ENCODE results near the gene RAC3. TPM values are rescaled to one million over a fixed set of nuclear protein-coding genes. Genes with fewer than 3 reads are reported as not detected.

The RAC3 gene
- total RNA-seq, 1 donor from 2014 or later: 31.6 TPM

DNA sequence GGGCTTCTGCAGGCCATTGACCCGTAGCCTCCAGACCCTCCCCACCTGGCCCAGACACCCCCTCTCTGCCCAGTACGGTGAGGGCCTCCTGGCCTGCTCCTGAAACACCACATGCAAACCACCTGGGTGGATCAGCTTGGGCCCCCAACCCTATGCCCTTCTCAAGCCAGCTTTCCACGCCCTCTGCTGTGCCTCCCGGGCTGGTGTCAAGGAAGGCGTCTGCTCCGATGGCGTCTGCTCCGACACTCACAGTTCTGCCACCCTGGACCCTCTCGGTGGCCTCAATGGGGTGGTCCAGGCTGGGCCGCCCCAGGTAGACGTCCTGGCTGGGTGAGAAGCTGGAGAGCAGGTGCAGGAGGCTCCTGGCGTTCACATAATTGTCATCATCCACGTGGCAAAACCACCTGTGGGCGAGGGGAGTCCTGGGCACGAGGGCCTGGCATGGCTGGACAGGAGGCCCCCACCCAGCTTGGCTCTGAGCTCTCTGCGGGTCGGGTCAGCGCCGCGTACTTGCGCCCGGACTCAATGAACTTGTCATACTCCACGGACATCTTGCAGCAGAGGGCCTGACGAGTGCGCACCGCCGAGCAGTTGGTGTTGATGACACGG, 18.8 kb downstream of the RAC3 start:
- Histone ChIP-seq H3K9ac (no peak overlapping the region), H3K4me2 (peak overlapping the region; percentile 97)

DNA sequence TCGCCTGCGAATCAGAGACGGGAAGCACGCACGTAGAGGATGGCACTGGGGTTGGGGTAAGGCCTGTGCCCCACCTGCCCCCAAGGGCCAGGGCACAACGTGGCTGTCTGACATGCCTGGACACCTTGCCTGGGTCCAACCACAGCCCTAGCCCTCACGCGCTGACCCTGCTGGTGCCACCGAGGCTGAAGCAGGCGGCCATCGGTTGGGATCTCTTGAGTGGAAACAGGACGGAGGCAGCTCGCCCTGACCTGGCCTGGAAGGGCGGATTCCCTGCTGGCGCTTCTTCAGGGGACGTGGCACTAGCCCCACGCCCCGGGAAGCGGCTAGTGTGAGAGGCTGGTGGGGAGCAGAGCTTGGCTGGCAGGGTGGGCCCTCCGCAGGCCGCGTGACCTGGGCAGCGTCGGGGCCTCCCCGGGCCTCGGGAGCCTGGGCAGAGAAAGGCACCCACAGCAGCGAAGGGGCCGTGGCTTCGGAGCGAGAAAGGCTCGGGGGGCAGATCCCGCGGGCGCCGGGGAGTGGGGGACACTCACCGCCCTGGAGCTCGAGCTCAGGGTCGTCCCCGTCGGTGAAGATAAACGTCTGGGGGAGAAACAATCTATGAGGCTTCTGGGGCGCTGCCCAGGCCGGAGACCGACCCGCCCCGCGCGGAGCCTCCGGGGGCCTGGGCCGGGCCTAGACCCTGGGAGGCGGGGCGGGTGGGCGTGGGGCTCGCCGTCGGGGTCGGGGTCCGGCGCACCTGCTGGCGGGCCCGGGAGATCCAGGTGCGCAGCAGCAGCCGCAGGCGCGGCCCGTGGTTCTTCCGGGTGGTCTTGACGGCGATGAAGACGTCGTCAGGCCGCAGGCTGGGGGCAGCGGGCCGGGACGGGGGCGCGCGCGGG, 19.5 kb downstream of the RAC3 start:
- Histone ChIP-seq H3K79me2 (ENCODE audit: low read depth) (peaks cover 14% of the 10 kb centered on the region), H2AFZ (replicated peaks) (no peak overlapping the region), H3K27me3 (no peaks in the 10 kb centered on the region), H3K9me3 (ENCODE audit: low read depth) (no peaks in the 10 kb centered on the region), H3F3A (ENCODE audit: low read depth) (peaks cover 3% of the 10 kb centered on the region), H3K9ac (peak overlapping the region; percentile 52), H3K4me1 (peaks cover 7% of the 10 kb centered on the region), H3K4me2 (peak overlapping the region; percentile 97), H3K36me3 (no peaks in the 10 kb centered on the region), H3K4me3 (peak overlapping the region; percentile 98), H3K27ac (no peak overlapping the region), H4K20me1 (ENCODE audit: low read depth) (peaks cover 16% of the 10 kb centered on the region)
- Mint-ChIP-seq H3K36me3 (peaks cover 6% of the 10 kb centered on the region), H3K27ac (peak overlapping the region; percentile 81), H3K9me3 (no peaks in the 10 kb centered on the region), H3K4me1 (peaks cover 6% of the 10 kb centered on the region), H3K4me3 (peak overlapping the region; percentile 90), H3K27me3 (ENCODE audit: insufficient read depth, low read depth) (peaks cover 4% of the 10 kb centered on the region)
- no peak for DNase-seq (ENCODE audit: low spot score)
- TF ChIP-seq EZH2phosphoT487 (IDR thresholded peaks at IDR 0.05) (no peak), EZH2 (IDR thresholded peaks at IDR 0.05) (no peak)
- TF ChIP-seq, protein P1, sequence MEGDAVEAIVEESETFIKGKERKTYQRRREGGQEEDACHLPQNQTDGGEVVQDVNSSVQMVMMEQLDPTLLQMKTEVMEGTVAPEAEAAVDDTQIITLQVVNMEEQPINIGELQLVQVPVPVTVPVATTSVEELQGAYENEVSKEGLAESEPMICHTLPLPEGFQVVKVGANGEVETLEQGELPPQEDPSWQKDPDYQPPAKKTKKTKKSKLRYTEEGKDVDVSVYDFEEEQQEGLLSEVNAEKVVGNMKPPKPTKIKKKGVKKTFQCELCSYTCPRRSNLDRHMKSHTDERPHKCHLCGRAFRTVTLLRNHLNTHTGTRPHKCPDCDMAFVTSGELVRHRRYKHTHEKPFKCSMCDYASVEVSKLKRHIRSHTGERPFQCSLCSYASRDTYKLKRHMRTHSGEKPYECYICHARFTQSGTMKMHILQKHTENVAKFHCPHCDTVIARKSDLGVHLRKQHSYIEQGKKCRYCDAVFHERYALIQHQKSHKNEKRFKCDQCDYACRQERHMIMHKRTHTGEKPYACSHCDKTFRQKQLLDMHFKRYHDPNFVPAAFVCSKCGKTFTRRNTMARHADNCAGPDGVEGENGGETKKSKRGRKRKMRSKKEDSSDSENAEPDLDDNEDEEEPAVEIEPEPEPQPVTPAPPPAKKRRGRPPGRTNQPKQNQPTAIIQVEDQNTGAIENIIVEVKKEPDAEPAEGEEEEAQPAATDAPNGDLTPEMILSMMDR (IDR thresholded peaks at IDR 0.05): no peak

More for the DNA sequence above, 18.8 kb downstream of the RAC3 start:
- Mint-ChIP-seq H3K4me1 (peaks cover 6% of the 10 kb centered on the region), H3K27me3 (ENCODE audit: insufficient read depth, low read depth) (peaks cover 4% of the 10 kb centered on the region), H3K9me3 (no peaks in the 10 kb centered on the region), H3K4me3 (peak overlapping the region; percentile 90), H3K27ac (no peak overlapping the region), H3K36me3 (peaks cover 6% of the 10 kb centered on the region)
- H3K79me2 ChIP-seq (ENCODE audit: low read depth): peaks cover 14% of the 10 kb centered on the region
- H2AFZ ChIP-seq (replicated peaks): no peak overlapping the region
- no peak overlapping the region for H3K4me3 ChIP-seq
- H3K36me3 ChIP-seq: no peaks in the 10 kb centered on the region
- H4K20me1 ChIP-seq (ENCODE audit: low read depth): peaks cover 10% of the 10 kb centered on the region
- no peaks in the 10 kb centered on the region for H3K9me3 ChIP-seq (ENCODE audit: low read depth)
- TF ChIP-seq EZH2 (IDR thresholded peaks at IDR 0.05) (no peak), EZH2phosphoT487 (IDR thresholded peaks at IDR 0.05) (no peak)
- TF ChIP-seq, protein P1 (IDR thresholded peaks at IDR 0.05): no peak
- no peak for DNase-seq (ENCODE audit: low spot score)
- peaks cover 6% of the 10 kb centered on the region for H3F3A ChIP-seq (ENCODE audit: low read depth)
- no peaks in the 10 kb centered on the region for H3K27me3 ChIP-seq
- no peak overlapping the region for H3K27ac ChIP-seq
- peaks cover 7% of the 10 kb centered on the region for H3K4me1 ChIP-seq

DNA sequence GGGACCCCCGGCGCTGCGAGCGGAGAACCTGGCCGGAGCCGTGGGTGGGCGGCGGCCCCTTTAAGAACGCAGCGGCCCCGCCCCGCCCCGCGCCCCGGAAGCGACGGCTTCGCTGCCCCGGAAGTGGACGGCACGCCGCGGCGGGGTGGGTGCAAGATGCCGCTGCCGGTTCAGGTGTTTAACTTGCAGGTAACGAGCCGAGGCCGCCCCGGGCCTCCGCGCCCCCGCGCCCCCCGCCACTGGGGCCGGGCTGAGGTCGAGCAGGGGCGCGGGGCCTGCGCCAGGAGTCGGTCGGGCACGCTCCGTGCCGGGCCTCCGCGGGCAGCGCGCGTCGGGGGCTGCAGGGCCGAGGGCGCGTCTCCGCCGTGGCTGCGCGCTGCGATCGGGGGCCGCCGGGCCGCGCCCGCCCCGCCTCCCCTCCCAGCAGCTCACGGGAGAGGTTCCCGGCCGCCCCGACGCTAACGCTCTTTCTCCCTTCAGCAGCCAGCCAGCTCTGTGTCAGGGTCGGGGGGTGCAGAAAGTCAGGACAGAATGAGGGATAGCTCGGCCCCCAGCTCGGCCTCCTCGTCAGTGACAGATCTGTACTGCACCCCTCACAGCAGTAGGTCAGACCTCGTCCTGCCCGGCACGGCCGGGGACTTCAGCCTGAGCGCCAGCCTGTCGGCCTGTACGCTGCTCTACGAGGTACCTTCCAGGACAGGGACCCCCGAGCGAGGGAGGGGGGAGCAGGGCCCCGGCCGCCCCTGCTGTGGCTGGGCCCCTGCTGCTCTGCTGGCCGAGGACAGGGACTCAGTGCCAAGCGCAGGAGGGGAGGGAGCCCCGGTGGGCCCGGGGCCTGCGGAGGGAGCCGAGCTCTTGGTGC, 20.5 kb downstream of the RAC3 start, which contains the start of the genes GPS1 and RFNG:
TSS of gene GPS1 (plus strand) at position 123 of the 862 bp plus-strand sequence. CDS start at position 157, 34 bp downstream.
TSS of gene RFNG (minus strand) at position 36 of the 862 bp plus-strand sequence. CDS start 45 bp downstream, outside the sequence.
- Histone ChIP-seq H3K27ac (no peak within 1 kb of the TSS), H3K27me3 (no peaks in the 10 kb centered on the region), H3K79me2 (ENCODE audit: low read depth) (peaks cover 14% of the 10 kb centered on the region), H2AFZ (replicated peaks) (no peak within 1 kb of the TSS), H3K4me3 (peak within 1 kb of the TSS; percentile 98), H3K9ac (peak within 1 kb of the TSS; percentile 82), H3F3A (ENCODE audit: low read depth) (peaks cover 3% of the 10 kb centered on the region), H3K9me3 (ENCODE audit: low read depth) (no peaks in the 10 kb centered on the region), H3K4me1 (peaks cover 7% of the 10 kb centered on the region), H3K36me3 (no peaks in the 10 kb centered on the region), H4K20me1 (ENCODE audit: low read depth) (peaks cover 18% of the 10 kb centered on the region), H3K4me2 (peak within 1 kb of the TSS; percentile 100)
- peak within 1 kb of the TSS; percentile 90 for H3K4me3 Mint-ChIP-seq
- H3K36me3 Mint-ChIP-seq: peaks cover 6% of the 10 kb centered on the region
- peak; percentile 83 for DNase-seq (ENCODE audit: low spot score)
- H3K27ac Mint-ChIP-seq: peak within 1 kb of the TSS; percentile 81
- TF ChIP-seq, protein P1 (IDR thresholded peaks at IDR 0.05): no peak
- TF ChIP-seq EZH2phosphoT487 (IDR thresholded peaks at IDR 0.05) (no peak), EZH2 (IDR thresholded peaks at IDR 0.05) (no peak)
- H3K27me3 Mint-ChIP-seq (ENCODE audit: insufficient read depth, low read depth): peaks cover 4% of the 10 kb centered on the region
- H3K4me1 Mint-ChIP-seq: peaks cover 6% of the 10 kb centered on the region
- H3K9me3 Mint-ChIP-seq: no peaks in the 10 kb centered on the region
